Measurements from ENCODE around the gene DHCR24. TPM values are rescaled to one million over a fixed set of nuclear protein-coding genes. Genes with fewer than 3 reads are reported as not detected.
A peak's percentile ranks its signal among the peaks of the same experiment; 100 is the strongest.

The DHCR24 gene
- total RNA-seq, 2 donors from 2014 or later = 243 to 340 TPM

DNA sequence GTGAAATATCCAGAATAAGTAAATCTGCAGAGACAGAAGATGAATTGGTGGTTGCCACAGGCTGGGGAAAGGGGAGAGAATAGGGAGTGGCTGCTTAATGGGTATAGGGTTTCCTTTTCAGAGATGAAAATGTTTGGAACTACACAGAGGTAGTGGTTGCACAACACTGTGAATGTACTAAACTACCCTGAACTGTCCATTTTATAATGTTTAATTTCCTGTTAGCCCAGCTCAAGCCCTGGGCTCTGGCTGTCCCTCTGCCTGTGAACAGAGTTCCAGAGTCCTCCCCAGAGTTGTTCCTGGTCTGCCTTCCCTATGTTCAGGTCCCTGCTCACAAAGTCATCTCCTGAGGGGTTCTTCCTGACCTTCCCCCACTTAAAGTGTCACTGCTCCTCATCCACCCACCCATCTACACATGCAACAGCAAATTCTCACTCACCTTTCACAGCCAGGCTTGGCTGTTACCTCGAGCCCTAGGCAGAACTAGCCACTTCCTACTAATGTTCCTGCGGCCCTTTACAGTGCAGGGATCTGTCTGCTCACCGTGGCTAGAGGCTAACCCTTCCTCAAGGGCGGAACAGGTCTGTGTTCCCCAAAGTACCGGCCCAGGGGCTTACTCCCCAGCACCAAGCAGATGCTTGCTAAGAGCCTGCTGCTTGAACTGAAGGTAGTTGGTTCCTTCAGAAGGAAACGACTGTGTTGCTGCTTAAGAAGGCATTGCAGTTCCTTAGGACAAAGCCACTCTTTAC, 22.4 kb downstream of the DHCR24 start:
- Histone ChIP-seq H3K36me3 (ENCODE audit: control insufficient read depth, insufficient read depth, low read length) (peaks cover 95% of the 10 kb centered on the region), H3K9ac (ENCODE audit: extremely low read depth, low read length, poor library complexity, severe bottlenecking) (no peak overlapping the region), H3K9me3 (ENCODE audit: control insufficient read depth, low read length) (no peaks in the 10 kb centered on the region), H3K27me3 (ENCODE audit: control insufficient read depth, insufficient read depth, low read length, poor library complexity, severe bottlenecking) (no peaks in the 10 kb centered on the region), H3K4me3 (ENCODE audit: low read length) (no peak overlapping the region), H3K4me1 (ENCODE audit: control insufficient read depth, insufficient read depth, low read length) (no peaks in the 10 kb centered on the region), H3K27ac (ENCODE audit: low read depth, low read length) (no peak overlapping the region)
- Mint-ChIP-seq H3K27ac (peak overlapping the region; percentile 22), H3K4me1 (peaks cover 13% of the 10 kb centered on the region), H3K4me3 (no peak overlapping the region), H3K36me3 (ENCODE audit: low read depth) (peaks cover 88% of the 10 kb centered on the region), H3K27me3 (ENCODE audit: insufficient read depth) (no peaks in the 10 kb centered on the region), H3K9me3 (no peaks in the 10 kb centered on the region)
- TF ChIP-seq, protein P1, sequence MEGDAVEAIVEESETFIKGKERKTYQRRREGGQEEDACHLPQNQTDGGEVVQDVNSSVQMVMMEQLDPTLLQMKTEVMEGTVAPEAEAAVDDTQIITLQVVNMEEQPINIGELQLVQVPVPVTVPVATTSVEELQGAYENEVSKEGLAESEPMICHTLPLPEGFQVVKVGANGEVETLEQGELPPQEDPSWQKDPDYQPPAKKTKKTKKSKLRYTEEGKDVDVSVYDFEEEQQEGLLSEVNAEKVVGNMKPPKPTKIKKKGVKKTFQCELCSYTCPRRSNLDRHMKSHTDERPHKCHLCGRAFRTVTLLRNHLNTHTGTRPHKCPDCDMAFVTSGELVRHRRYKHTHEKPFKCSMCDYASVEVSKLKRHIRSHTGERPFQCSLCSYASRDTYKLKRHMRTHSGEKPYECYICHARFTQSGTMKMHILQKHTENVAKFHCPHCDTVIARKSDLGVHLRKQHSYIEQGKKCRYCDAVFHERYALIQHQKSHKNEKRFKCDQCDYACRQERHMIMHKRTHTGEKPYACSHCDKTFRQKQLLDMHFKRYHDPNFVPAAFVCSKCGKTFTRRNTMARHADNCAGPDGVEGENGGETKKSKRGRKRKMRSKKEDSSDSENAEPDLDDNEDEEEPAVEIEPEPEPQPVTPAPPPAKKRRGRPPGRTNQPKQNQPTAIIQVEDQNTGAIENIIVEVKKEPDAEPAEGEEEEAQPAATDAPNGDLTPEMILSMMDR (conservative IDR thresholded peaks at IDR 0.05) = no peak
- DNase-seq = no peak
- WGBS, 2 experiments (ENCODE audit: insufficient coverage in 1 of 2, insufficient read length in 1 of 2) = 96 to 97% methylated on average over 4 to 6 of the region's 6 CpGs

GRCh38 chr1:54863267-54863665, 23.7 kb downstream of the DHCR24 start:
- Mint-ChIP-seq H3K36me3 (ENCODE audit: low read depth) (peaks cover 87% of the 10 kb centered on the region), H3K4me3 (no peak overlapping the region), H3K27ac (no peak overlapping the region), H3K27me3 (ENCODE audit: insufficient read depth) (no peaks in the 10 kb centered on the region), H3K9me3 (no peaks in the 10 kb centered on the region), H3K4me1 (peaks cover 13% of the 10 kb centered on the region)
- Histone ChIP-seq H3K9ac (ENCODE audit: extremely low read depth, low read length, poor library complexity, severe bottlenecking) (no peak overlapping the region), H3K9me3 (ENCODE audit: control insufficient read depth, low read length) (no peaks in the 10 kb centered on the region), H3K36me3 (ENCODE audit: control insufficient read depth, insufficient read depth, low read length) (peaks cover 92% of the 10 kb centered on the region), H3K27ac (ENCODE audit: low read depth, low read length) (no peak overlapping the region), H3K27me3 (ENCODE audit: control insufficient read depth, insufficient read depth, low read length, poor library complexity, severe bottlenecking) (no peaks in the 10 kb centered on the region), H3K4me1 (ENCODE audit: control insufficient read depth, insufficient read depth, low read length) (no peaks in the 10 kb centered on the region), H3K4me3 (ENCODE audit: low read length) (no peak overlapping the region)
- 93 to 100% methylated on average over 2 to 3 of the region's 3 CpGs for WGBS, 2 experiments (ENCODE audit: insufficient coverage in 1 of 2, insufficient read length in 1 of 2)
- DNase-seq = no peak
- TF ChIP-seq, protein P1 (conservative IDR thresholded peaks at IDR 0.05) = no peak

- Histone ChIP-seq H3K36me3 (ENCODE audit: control insufficient read depth, insufficient read depth, low read length) (peaks cover 93% of the 10 kb centered on the region), H3K4me1 (ENCODE audit: control insufficient read depth, insufficient read depth, low read length) (no peaks in the 10 kb centered on the region), H3K9ac (ENCODE audit: extremely low read depth, low read length, poor library complexity, severe bottlenecking) (no peak overlapping the region), H3K9me3 (ENCODE audit: control insufficient read depth, low read length) (no peaks in the 10 kb centered on the region), H3K4me3 (ENCODE audit: low read length) (no peak overlapping the region), H3K27me3 (ENCODE audit: control insufficient read depth, insufficient read depth, low read length, poor library complexity, severe bottlenecking) (no peaks in the 10 kb centered on the region), H3K27ac (ENCODE audit: low read depth, low read length) (no peak overlapping the region)
- peak; percentile 46 for DNase-seq
- peaks cover 13% of the 10 kb centered on the region for H3K4me1 Mint-ChIP-seq
- H3K36me3 Mint-ChIP-seq (ENCODE audit: low read depth) = peaks cover 87% of the 10 kb centered on the region
- no peak overlapping the region for H3K4me3 Mint-ChIP-seq
- H3K9me3 Mint-ChIP-seq = no peaks in the 10 kb centered on the region
- TF ChIP-seq, protein P1 (conservative IDR thresholded peaks at IDR 0.05) = peak; percentile 30
- whole genome bisulfite sequencing, 2 experiments (ENCODE audit: insufficient coverage in 1 of 2, insufficient read length in 1 of 2) = 87 to 93% methylated on average over 3 to 5 of the region's 5 CpGs
- H3K27me3 Mint-ChIP-seq (ENCODE audit: insufficient read depth) = no peaks in the 10 kb centered on the region
- peak overlapping the region; percentile 69 for H3K27ac Mint-ChIP-seq
These were observed 25.8 kb downstream of the DHCR24 start for GRCh38 chr1:54861070-54861761.

Data from endodermal cell (in vitro differentiated cells).